ENCODE data around the gene CCDC80.

CCDC80 gene, protein sequence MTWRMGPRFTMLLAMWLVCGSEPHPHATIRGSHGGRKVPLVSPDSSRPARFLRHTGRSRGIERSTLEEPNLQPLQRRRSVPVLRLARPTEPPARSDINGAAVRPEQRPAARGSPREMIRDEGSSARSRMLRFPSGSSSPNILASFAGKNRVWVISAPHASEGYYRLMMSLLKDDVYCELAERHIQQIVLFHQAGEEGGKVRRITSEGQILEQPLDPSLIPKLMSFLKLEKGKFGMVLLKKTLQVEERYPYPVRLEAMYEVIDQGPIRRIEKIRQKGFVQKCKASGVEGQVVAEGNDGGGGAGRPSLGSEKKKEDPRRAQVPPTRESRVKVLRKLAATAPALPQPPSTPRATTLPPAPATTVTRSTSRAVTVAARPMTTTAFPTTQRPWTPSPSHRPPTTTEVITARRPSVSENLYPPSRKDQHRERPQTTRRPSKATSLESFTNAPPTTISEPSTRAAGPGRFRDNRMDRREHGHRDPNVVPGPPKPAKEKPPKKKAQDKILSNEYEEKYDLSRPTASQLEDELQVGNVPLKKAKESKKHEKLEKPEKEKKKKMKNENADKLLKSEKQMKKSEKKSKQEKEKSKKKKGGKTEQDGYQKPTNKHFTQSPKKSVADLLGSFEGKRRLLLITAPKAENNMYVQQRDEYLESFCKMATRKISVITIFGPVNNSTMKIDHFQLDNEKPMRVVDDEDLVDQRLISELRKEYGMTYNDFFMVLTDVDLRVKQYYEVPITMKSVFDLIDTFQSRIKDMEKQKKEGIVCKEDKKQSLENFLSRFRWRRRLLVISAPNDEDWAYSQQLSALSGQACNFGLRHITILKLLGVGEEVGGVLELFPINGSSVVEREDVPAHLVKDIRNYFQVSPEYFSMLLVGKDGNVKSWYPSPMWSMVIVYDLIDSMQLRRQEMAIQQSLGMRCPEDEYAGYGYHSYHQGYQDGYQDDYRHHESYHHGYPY

DNA sequence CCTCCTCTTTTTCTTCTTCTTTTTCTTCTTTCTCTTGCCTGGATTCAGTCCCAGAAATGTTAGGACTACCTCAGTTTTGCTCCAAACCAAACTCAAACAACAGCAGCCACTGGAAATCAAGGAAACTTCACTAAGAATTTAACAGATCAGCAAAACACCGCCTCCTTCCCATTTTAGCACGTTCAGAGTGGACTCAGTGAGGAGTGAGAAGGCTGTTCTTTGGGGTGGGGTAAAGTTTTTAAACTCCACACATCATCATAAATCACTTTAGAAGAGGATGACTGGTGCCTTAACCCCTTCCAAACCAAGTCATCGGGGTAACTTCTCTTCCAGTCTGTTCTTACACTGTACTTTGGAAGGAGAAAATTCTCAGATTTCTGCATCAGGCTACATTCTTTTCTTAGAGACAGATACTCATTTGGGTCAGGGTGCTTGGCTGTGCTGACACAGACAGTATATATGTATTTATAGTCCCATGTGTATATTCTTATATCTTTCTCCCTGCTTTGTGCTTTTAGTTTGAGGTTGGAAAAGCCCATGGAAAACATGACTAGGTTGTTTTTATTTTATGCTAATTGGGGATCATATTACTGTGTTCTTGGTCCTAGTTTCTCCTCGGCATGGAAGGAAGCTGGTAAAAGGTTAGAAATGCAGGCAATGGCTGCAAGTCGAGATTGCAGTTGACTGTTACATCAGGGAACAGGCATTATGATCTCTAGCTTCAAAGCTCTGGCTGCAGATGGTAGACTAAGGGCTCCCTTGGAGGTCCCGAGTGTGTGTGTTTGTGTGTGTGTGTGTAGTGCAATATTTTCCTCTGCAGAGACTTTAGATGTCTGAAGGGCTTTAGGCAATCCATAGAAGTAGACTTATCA is at the start of gene CCDC80:
TSS of gene CCDC80 (minus strand) at position 214 of the 872 bp plus-strand sequence. CDS start 1,238 bp downstream, outside the sequence.
- peak; percentile 95 for DNase-seq

DNA sequence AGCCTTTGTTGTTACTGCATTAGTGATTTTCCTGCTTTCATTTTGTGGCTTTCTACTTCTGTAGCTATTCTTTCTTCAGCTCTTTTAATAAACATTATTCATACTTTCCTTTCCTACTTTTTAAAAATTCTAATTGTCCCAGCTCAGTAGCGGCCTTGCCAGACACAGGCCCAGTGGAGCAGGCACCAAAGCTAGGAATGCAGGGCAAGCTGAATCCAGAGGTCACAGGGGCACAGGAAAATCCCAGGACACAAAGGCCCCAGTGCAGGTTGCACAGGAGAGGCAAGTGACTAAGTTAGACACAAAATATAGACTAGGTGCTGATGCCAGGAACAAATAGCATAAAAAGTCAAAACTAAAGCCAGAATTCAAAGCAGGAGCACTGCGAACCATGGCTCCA is 49.0 kb upstream of the CCDC80 start:
- DNase-seq: no peak

DNA sequence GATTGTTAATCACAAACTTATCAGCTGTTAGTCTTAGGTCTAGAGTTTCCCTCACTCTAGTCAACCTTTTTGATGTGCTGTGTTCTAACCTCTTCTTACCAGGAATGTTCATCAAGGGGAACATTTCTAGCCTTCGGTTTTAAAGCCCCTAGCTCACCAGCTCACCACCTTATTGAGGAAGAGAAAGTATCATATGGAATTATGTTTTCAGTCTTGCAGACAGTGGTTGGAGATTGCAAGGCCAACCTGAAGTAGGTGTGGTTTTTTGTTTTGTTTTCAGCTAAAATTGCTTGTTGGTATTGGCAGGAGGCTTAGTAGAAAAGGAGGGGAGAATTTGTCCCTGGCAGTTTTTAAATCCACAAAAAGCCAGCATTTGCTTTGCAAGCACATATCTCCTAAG is 48.4 kb upstream of the CCDC80 start:
- no peak for DNase-seq

DNA sequence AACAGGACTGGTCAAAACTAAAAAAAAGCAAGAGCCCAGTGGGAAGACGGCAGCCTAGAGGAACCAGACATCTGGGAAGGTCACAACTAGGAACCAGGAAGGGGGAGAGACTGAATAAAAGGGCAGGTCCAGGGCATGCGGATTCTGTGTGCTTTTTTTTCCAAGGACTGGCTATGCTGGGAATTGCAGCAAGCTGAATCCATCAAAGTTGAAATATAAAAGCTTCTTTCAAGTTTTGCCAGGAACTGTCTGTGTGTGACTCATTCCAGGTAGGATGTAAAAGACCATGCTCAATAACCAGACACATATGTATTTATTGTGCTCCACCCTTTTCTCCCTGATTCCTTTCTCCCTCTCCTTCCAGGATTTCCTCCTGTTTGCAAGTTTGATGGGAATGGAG is 47.9 kb upstream of the CCDC80 start:
- peak; percentile 87 for DNase-seq

DNA sequence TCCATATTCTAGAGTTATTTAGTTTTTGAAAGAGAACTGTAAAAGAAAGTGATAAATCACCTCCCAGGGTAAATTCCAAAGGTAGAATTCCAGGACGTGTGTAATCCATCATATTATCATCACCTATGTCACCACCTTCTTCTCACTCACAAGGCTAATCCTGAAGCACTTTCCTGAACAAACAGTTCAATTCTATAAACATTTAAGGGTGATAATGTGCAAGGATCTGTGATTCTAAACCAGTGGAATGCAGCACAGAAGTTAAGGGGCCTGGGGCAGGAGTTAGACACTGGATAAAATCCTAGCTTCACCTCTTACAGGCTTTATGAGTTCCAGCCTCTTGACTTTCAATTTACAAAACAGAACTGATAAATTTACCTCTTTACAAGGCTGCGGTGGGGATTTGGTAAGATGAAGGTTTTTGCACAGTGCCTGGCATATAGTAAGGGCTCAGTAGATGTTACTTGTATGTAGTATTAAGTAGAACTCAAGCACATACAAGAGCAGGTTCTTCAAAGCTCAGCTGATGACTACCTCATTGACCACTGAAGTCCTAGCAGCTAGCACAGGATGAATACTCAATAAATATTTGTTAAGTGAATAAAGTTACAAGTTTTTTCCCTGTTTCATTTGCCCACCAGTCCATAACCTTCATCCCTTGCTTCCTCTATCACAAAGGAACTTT is 47.3 kb upstream of the CCDC80 start:
- peak; percentile 93 for DNase-seq

DNA sequence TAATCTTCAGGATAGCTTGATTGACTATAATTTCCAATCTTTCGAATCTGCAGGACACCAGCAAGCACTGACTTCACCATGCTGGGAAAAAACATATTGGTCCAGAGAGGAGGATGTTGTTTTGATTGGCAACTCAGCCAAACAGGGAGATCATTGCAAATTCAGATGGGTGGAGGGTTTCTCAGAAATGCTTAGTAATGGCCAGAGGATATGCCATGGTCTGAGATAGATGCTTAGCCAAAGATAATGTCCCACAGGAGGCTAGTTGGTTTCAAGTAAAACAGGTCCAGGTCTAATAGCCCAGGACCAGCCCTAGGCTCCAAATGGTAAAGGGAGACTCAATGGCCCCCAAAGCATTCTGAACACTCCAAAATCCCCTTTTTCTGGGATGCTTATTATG is 46.7 kb upstream of the CCDC80 start:
- DNase-seq: peak; percentile 75

DNA sequence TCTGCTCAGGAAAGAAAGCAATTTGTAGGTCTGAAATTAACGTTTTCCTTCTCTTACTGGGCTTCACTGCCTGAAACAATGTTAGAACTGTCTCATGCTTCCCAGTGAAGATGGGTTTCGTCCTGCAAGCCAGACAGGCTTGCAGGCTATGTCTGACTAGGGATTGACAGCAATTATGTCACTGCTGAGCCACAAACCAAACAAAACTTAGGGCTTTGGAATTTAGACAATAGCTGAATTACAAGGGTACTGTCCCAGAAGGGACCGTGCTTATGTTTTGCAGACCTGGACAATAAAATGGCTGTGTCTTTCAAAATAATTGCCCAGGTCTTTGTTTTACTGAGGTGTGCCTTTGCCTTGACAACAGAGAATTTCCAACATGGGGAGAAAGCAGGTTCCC is 46.3 kb upstream of the CCDC80 start:
- DNase-seq: no peak

DNA sequence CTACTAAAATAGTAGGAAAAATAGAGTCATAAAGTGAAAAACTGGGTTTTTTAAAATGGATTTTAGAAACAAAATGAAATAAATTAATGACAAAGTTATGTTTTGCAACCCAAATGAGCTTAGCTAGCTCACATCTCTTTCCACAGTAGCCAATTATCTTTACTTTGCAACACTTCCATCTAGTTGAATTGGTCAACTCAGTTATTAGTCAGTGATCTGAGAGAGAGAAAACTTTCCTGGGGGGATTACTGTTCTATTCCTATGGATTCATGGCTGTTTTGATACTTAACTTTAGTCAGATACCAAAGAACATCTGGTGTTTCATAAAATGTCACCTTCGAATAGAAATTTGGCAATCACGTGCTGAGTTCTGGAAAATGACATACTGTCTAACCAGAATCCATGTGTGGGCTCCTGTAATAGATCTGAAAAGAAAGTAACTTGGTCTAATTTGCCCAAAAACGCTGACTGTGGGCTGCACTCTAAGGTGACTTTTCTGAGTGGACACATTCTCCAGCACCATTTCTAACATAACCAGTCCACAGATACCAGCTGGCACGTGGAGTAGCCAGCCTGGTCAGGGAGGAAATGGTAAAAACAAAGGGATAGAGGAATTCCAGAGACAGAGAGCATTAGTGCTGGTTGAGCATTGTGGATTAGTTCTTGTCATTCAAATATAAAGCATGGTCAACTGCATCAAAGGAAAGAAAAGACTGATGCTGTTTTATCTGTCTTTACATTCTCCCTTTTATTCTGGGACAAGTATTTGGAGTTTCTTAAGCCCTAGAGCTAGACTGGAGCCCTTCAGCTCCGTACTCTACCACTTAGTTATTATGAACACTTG is 45.2 kb upstream of the CCDC80 start:
- DNase-seq: peak; percentile 52

DNA sequence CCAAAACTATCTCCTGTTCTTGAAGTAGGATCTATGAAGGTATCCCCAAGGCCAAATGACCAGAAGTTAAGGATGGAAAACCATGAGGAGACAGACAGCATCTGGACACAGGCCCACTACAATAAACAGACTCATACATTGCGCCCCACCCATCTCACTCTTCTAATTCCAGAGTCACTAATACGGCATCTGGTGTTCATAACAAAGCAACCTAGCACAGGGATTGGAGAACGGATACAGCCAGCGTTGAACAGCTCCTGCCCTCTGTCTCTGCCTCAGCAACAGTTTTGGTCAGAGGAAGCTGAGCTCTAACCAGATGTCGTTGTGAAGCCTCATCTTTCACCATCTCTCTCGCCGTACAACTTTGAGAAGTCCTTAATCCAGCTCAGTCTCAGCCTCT is 44.5 kb upstream of the CCDC80 start:
- DNase-seq: peak; percentile 95

DNA sequence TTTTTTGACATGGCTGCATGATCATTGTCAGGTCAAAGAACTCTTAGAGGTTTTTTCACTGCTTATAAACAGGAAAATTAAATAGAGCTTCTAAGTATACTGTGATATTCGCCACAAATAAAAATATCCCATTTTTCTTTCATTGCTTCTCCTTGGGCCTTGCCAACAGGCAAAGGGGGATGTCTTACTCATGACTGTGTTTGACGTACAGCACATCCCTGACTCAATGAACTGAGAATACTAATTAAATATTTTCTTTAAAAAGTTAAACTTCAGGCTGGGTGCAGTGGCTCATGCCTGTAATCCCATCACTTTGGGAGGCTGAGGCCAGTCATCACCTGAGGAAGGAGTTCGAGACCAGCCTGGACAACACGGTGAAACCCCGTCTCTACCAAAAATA is 41.4 kb upstream of the CCDC80 start:
- DNase-seq: peak; percentile 48

DNA sequence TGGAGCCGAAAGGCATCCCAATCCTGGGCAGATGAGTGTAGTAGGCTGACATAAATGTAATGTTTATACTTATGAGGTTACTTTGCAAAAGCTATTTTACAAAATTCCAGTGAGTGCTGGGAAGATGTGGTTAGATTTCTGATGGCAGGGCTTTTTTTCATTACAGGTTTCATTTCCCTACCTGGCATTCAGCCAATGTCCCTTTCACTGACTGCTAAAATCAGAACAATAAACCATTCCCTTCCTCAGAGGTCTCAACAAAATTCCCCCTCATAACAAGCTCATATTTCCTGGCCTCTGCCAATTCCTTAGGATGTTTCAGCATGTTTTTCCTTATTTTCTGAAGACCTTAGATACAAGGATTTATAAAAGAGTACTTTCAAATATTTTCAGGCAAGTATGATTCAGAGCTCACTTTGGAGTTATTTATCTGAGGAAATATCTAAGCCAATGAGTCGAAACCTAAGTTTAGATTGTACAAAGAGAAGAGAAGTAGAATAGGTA is 40.9 kb upstream of the CCDC80 start:
- DNase-seq: peak; percentile 98

DNA sequence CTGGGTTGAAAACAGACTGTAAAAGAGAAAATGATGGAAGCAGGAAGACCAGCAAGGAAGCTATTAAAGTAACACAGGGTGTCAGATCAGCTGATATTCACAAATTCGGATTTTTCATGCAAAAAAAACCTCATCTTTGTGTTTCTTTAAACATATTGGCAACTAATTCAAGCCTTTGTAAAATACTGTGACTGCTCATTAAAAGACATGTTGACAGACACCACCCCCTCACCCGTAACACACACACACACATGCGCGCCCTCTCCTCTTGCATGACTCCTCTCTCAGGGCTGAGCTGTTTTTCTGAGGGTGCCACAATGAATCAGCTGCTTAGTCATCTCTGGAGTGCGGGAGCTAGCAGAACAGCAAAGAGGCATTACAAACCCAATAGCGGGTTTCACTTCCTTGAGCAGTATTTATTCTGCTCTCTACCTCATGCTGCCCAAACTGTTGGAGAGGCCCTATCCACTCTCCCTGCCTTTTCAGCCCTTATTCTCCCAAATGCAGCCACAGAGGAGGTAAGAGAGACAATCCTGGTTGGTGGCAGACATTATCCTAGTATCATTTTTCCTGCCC is 35.8 kb upstream of the CCDC80 start:
- peak; percentile 98 for DNase-seq

DNA sequence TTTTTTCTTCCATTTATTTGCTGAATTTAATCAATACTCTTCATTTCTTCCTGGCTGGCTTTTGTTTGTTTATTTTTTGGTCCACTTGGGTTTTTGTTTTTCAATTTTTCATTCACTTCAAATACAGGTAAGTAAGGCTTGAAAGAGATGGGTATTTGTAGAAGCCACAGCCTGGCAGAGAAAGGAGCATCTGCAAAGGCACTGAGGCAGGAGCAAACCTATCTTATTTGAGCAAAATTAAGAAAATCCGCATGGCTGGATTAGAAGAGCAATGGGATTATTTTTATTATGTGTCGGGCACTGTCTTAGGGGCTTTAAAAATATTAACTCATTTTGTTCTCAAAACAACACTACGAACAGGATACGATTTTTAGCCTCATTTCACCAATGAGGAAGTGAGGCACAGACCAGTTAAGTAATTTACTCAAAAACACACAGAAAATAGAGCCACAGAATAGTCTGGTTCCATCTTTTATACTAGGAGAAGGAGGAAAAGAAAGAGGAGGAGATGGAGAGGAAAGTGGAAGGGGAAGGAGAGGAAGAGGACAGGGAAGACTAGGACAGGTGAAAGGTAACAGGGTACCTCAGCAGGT is 35.1 kb upstream of the CCDC80 start:
- DNase-seq: no peak

DNA sequence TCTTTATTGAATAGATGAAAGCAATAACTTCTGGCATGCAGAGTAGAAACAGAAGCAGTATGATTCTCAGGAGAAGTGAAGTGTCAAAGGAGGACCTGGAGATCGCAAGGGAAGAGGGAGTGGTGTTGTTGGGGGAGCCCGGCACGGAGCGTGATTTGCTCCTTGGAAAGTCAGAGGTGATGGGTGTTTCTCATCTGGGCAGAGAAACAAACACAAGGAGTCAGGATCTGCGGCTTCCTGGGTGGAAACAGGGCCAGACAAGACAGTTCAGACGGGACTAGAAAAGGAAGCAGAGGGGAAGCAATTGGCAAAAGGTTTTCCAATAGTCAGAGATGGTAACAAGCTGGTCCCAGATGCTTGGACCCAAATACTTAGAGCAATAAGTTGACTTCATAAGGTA is 34.4 kb upstream of the CCDC80 start:
- DNase-seq: peak; percentile 37

DNA sequence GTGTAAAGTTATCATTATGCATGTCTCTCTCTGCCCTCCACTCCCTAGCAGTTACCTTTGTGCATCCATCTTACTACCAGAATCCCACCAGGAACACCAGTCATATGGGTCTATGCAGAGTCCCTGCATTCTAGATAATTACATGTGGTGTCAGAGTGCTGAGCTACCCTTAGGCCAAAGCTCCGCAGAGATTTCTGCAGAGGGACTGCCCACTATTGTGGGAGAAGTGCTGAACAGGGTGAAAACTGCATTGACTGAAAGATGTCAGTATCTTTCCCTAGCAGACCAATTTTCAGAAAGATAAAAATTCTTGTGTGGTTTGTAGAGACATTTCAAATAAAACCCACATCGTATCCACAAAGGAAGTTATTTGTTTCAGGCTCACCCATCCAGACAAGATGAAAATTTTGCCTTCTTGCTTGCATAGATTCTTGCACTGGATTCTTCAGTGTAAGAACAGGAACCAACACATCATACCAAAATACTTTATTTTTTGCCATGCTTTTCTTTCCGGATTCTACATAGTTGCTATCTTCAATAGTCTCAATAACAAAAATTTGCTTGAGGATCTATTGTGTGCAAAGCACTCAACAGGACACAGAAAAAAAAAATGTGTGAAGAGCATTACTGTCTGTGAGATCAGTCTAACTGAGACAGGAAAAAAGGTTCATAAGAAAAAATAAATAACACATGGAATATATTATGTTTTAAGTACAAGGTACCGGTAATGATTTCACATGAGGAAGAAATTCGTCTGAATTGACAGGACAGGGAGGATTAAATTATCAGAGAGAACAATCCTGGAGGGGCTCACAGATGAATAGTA is 32.0 kb upstream of the CCDC80 start:
- peak; percentile 63 for DNase-seq

DNA sequence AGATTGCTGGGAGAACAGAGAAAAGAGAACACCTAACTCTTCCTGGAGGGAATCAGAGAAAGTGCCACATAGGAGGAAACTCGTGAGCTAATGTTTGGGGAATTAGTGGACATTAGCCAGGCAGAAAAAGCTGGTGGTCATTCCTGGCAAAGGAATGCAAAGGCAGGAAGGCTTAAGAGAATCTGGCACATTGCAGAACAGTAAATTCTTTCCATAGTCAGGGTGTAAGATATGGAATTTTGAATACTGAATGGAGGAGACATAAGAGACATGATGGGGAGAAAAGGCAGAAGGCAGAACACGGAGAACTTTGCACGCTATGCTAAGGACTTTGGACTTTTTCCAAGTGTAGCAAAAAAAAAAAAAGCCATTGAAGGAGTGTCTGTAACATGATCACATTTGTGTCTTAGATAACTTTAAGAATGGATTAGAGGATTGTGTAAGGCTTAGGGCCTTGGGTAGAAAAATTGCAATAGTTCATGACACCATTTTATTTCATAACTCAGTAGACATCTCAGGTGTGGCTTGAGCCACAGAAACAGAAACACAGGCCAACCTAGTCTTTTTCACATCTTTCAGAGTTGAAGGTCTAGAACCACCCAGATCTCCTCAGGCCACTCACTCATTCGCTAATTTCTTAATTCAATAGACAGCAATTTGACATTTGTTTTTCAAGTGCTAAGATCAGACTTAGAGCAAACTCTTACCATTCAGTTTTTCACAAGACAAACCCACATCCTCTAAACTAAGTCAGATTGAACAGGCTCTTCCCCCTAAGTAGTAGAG is 31.2 kb upstream of the CCDC80 start:
- DNase-seq: peak; percentile 99

DNA sequence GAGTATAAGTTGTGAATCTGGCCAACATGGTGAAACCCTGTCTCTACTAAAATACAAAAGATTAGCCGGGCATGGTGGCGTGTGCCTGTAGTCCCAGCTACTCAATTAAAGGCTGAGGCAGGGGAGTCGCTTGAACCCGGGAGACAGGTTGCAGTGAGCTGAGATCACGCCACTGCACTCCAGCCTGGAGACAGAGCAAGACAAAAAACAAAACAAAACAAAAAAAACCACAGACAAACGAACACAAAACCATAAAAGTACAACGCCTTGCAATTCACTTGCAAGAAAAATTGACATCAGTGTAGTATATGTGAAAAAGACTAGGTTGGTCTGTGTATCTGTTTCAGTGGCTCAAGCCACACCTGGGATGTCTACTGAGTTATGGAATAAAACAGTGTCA is 29.9 kb upstream of the CCDC80 start:
- DNase-seq: no peak

DNA sequence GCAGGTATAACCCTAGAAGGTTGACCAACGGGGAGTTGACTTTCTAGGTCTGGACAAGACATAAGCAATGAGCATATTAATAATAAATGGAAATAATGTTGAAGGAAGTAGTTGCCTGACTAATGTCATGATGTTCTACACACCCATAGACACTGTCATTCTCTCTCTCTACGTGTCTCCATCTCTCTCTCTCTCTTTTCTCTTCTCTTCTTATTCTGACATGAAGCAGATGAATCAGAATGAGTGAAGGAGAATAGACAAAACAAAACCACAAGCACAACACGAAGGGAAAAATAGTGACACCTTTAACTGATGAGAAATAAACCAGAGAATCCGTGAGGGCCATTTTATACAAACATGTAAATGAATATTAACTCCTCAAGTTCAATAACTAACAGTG is 26.7 kb upstream of the CCDC80 start:
- DNase-seq: no peak

Data from fibroblast of upper back skin (primary cell).